ENCODE data around the gene METTL6.

- TF ChIP-seq CTCF (IDR thresholded peaks at IDR 0.05) (no peak), POLR2A (IDR thresholded peaks at IDR 0.05) (no peak), POLR2AphosphoS5 (IDR thresholded peaks at IDR 0.05) (no peak), EP300 (IDR thresholded peaks at IDR 0.05) (no peak)
These were observed 637 bp upstream of the METTL6 start for GRCh38 chr3:15427981-15428380.
